ENCODE data around the gene NEDD4. TPM values are rescaled to one million over a fixed set of nuclear protein-coding genes. Genes with fewer than 3 reads are reported as not detected.

The NEDD4 gene
- polyA plus RNA-seq, 1 of the 3 experiments (the other 2 are of a cell fraction) = 12.9 TPM

DNA sequence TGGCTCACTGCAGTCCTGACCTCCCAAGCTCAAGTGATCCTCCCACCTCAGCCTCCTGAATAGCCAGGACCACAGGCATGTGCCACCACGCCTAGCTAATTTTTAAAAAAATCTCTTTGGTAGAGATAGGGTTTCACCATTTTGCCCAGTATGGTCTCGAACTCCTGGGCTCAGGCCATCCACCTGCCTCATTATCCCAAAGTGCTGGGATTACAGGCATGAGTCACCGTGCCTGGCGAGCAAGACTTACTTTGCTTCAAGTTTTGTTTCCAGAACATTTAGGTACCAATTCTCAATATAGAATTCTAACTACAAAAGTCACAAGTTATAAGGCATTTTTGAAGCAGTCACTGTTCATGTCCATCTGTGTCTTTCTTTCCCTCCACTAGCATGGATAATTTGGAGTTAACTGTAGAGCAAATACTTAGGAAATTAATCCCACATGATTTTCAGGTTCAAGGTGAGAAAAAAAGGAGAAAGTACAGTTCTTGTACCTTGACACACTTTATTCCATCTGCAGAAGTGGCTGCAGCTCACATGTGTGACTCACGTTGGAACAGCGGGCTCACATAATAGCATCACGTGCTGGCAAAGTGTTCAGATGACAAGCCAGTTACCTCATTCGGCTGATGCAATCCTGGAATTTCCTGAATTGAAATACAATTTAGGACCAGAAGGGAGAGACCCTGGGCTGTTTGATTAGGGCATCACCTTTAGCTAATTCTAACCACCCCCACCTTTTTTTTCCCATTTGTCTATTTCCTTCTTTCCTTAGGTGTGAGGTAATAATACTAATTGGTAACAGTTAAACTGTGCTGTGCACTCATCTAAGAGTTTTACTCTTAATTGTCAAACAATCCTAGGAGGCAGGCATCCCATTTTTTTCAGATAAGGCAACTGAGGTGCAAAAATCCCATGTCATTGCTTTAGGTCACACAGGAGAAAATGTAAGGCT, 46.9 kb upstream of the NEDD4 start (continued):
- peak; percentile 67 for TF ChIP-seq PBX3 (IDR thresholded peaks at IDR 0.05)
- no peak for TF ChIP-seq RCOR1 (IDR thresholded peaks at IDR 0.05; ENCODE audit: low read length)

- no peaks in the 10 kb centered on the region for H3K9me2 ChIP-seq
- H4K20me1 ChIP-seq (ENCODE audit: insufficient read depth) = no peaks in the 10 kb centered on the region
- H3K4me2 ChIP-seq = no peak overlapping the region
- H3K4me3 ChIP-seq (ENCODE audit: low read depth in 2 of 2, low read length in 1 of 2) = no peak overlapping the region
- H3K27ac ChIP-seq (ENCODE audit: low read depth in 2 of 2, low read length in 1 of 2) = peak overlapping the region in 1 of 2 experiments; percentile 37; a peak in 2 of 4 replicates
- no peak for DNase-seq
- TF ChIP-seq EZH2phosphoT487 (IDR thresholded peaks at IDR 0.05; ENCODE audit: borderline replicate concordance, low read depth) (no peak), YY1 (IDR thresholded peaks at IDR 0.05; ENCODE audit: low read depth) (no peak), SMC3 (IDR thresholded peaks at IDR 0.05; ENCODE audit: low read depth, low read length) (no peak), NRF1 (IDR thresholded peaks at IDR 0.05; ENCODE audit: low read depth, low read length) (no peak), NFIC (IDR thresholded peaks at IDR 0.05; ENCODE audit: borderline replicate concordance) (no peak), POLR2AphosphoS5 (IDR thresholded peaks at IDR 0.05; ENCODE audit: low read depth, low read length) (no peak), SIN3A (IDR thresholded peaks at IDR 0.05; ENCODE audit: borderline replicate concordance, low read depth, low read length) (no peak), MAX (IDR thresholded peaks at IDR 0.05; ENCODE audit: low read depth) (no peak), MEF2A (IDR thresholded peaks at IDR 0.05; ENCODE audit: borderline replicate concordance, low read depth) (no peak), RAD21 (IDR thresholded peaks at IDR 0.05; ENCODE audit: low read length) (no peak), GABPA (IDR thresholded peaks at IDR 0.05; ENCODE audit: low read depth) (no peak), TAF1 (IDR thresholded peaks at IDR 0.05; ENCODE audit: borderline replicate concordance, low read depth, low read length) (no peak), FOXJ3 (CRISPR knock-in tag; IDR thresholded peaks at IDR 0.05) (no peak), FOSL2 (IDR thresholded peaks at IDR 0.05; ENCODE audit: borderline replicate concordance, low read depth) (no peak), RXRA (IDR thresholded peaks at IDR 0.05; ENCODE audit: borderline replicate concordance, low read depth) (no peak)
- no peaks in the 10 kb centered on the region for H3K36me3 ChIP-seq (replicated peaks in 1 of 2; ENCODE audit: control insufficient read depth in 1 of 2, insufficient read depth in 2 of 2, low read length in 1 of 2)
- POLR2A ChIA-PET = no interaction called here
- CTCF ChIA-PET = no interaction called here
- no peak overlapping the region for H3K9ac ChIP-seq
- H2AFZ ChIP-seq (ENCODE audit: low read depth) = no peak overlapping the region
- H3K9me3 ChIP-seq = no peaks in the 10 kb centered on the region
- 90% methylated on average over 4 of the region's 4 CpGs for WGBS (ENCODE audit: low lambda C conversion rate)
- no peaks in the 10 kb centered on the region for H3K27me3 ChIP-seq (ENCODE audit: insufficient read depth)
- H3K79me2 ChIP-seq (ENCODE audit: insufficient read depth) = no peaks in the 10 kb centered on the region
- H3K4me1 ChIP-seq (ENCODE audit: control insufficient read depth in 1 of 2, insufficient read depth in 2 of 2, low read depth in 1 of 2, low read length in 1 of 2) = peaks cover 0 to 19% of the 10 kb centered on the region in 2 experiments; a peak in 3 of 4 replicates
- peaks cover 22% of the 10 kb centered on the region for H3F3A ChIP-seq (replicated peaks; ENCODE audit: insufficient read depth)
These were observed 45.3 kb upstream of the NEDD4 start for GRCh38 chr15:56038707-56039106.
